Uterus (tissue), 2 donors: ENCODE data around the gene UROS.

Source experiments
- CTCF ChIP-seq, 4 experiments: fragments of 200-600 bp in 2 of 4; fragments of 450-650 bp in 2 of 4; sonication (generic) in 2 of 4; IDR thresholded peaks; one replicate each; pipeline ENCODE4 v1.5.1; 2016 to 2019; ENCODE audit warnings: antibody characterized with exemption in 4 of 4, mild to moderate bottlenecking in 2 of 4, moderate library complexity in 1 of 4
- POLR2A ChIP-seq, 2 donors: fragments of 450-650 bp; IDR thresholded peaks; one replicate each; pipeline ENCODE4 v1.6.1; 2016; ENCODE audit warnings: antibody characterized with exemption in 2 of 2, mild to moderate bottlenecking in 1 of 2, moderate library complexity in 1 of 2

DNA sequence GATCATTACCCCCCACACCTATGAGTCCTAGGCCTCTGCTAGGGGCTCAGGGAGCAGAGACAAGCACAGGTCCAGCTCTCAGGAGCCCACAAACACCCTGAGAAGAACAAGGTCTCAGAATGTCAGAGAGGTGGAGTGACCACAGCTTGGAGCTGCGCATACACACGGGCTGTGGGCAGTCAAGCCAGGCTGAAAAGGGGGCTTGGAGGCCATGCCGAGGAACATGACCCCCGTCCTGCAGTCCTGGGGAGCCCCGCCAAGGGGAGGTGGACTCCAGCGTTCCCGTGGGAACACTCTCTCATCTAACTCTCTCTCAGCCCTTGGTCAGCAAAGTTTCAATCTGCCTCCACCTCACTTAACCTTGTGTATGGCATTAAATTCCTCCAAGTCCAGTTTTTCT lies 39.6 kb downstream of the UROS start:
- TF ChIP-seq CTCF (IDR thresholded peaks at IDR 0.05) (no peak), POLR2A (IDR thresholded peaks at IDR 0.05) (no peak)
